ENCODE data around the gene DDX27.

The DDX27 gene

GRCh38 chr20:49248879-49249665 lies 29.9 kb downstream of the DDX27 start:
- DNase-seq (ENCODE audit: low read depth): no peak

- DNase-seq (ENCODE audit: low read depth): no peak
These were observed 33.5 kb downstream of the DDX27 start for GRCh38 chr20:49252556-49253350.

GRCh38 chr20:49256261-49256660 lies 37.0 kb downstream of the DDX27 start:
- no peak for DNase-seq (ENCODE audit: low read depth)

- DNase-seq (ENCODE audit: low read depth): no peak
These were observed 40.1 kb downstream of the DDX27 start for GRCh38 chr20:49259284-49259683.

- DNase-seq (ENCODE audit: low read depth): no peak
These were observed 40.6 kb downstream of the DDX27 start for GRCh38 chr20:49259799-49260198.

- no peak for DNase-seq (ENCODE audit: low read depth)
These were observed 41.0 kb downstream of the DDX27 start for GRCh38 chr20:49260218-49260617.

- no peak for DNase-seq (ENCODE audit: low read depth)
These were observed 42.0 kb downstream of the DDX27 start for GRCh38 chr20:49261173-49261572.

GRCh38 chr20:49262444-49262843 lies 43.2 kb downstream of the DDX27 start:
- DNase-seq (ENCODE audit: low read depth): no peak

- no peak for DNase-seq (ENCODE audit: low read depth)
These were observed 48.1 kb downstream of the DDX27 start for GRCh38 chr20:49267327-49267726.

GRCh38 chr20:49268600-49269365 lies 49.6 kb downstream of the DDX27 start:
- peak; percentile 58 for DNase-seq (ENCODE audit: low read depth)

- no peak for DNase-seq (ENCODE audit: low read depth)
These were observed 51.0 kb downstream of the DDX27 start for GRCh38 chr20:49270177-49270576.

GRCh38 chr20:49270736-49271135 lies 51.5 kb downstream of the DDX27 start:
- no peak for DNase-seq (ENCODE audit: low read depth)

- DNase-seq (ENCODE audit: low read depth): no peak
These were observed 53.4 kb downstream of the DDX27 start for GRCh38 chr20:49272654-49273053.

- DNase-seq (ENCODE audit: low read depth): no peak
These were observed 54.6 kb downstream of the DDX27 start for GRCh38 chr20:49273696-49274277.

- no peak for DNase-seq (ENCODE audit: low read depth)
These were observed 56.0 kb downstream of the DDX27 start for GRCh38 chr20:49275216-49275615.

GRCh38 chr20:49275636-49276035 lies 56.4 kb downstream of the DDX27 start:
- peak; percentile 76 for DNase-seq (ENCODE audit: low read depth)

- peak; percentile 87 for DNase-seq (ENCODE audit: low read depth)
These were observed 57.1 kb downstream of the DDX27 start for GRCh38 chr20:49276161-49276960.

GRCh38 chr20:49276961-49277785 lies 58.0 kb downstream of the DDX27 start:
- peak; percentile 71 for DNase-seq (ENCODE audit: low read depth)

- no peak for DNase-seq (ENCODE audit: low read depth)
These were observed 58.5 kb downstream of the DDX27 start for GRCh38 chr20:49277786-49278035.

GRCh38 chr20:49278036-49278817 lies 59.0 kb downstream of the DDX27 start, which contains the start of gene ZNFX1:
Gene ZNFX1 (minus strand): TSS chr20:49278057. CDS start chr20:49275839, 2,218 bp downstream.
- DNase-seq (ENCODE audit: low read depth): peak; percentile 100

All from ELR (cell line).